ENCODE data around the gene MCF2L2. TPM values are rescaled to one million over a fixed set of nuclear protein-coding genes. Genes with fewer than 3 reads are reported as not detected.

The MCF2L2 gene
- total and polyA plus RNA-seq, 9 of the 15 experiments (the other 6 are each of a cell fraction or from before 2014, with no cell fraction given) = 0.56 to 4.2 (median 3.0) TPM

DNA sequence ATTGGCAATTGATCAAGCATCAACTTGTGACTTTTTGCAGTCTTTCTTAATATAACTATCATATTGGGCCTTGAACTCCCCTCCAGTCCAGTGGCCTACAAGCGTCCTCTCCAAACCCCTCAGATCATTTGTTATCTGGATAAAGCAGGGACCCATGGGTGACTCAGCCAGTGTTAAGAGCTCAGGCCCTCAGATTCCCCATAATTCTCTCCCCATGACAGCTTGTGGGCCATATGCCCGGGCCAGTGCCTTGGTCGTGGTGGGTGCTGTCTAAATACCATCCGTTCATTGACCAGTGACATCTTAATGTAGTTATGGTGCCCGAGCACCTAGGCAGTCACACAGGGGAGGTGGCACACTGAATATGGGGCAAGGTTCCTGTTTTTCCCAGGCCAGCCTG lies 18.1 kb downstream of the MCF2L2 start (continued):
- no peak for TF ChIP-seq POLR2B (IDR thresholded peaks at IDR 0.05; ENCODE audit: low read depth, partially characterized antibody)
- no peak for TF ChIP-seq ZNF717 (CRISPR knock-in tag; IDR thresholded peaks at IDR 0.05)
- peak; percentile 86 for TF ChIP-seq CBFA2T3 (IDR thresholded peaks at IDR 0.05)
- no peak for TF ChIP-seq TBP (optimal IDR thresholded peaks at IDR 0.05; ENCODE audit: low read depth, low read length)
- no peak for TF ChIP-seq RNF219 (CRISPR knock-in tag; IDR thresholded peaks at IDR 0.05)
- no peak for TF ChIP-seq BCOR (IDR thresholded peaks at IDR 0.05)
- TF ChIP-seq SMARCB1 (IDR thresholded peaks at IDR 0.05; ENCODE audit: insufficient read length, low read depth) = no peak
- TF ChIP-seq ZNF239 (CRISPR knock-in tag; IDR thresholded peaks at IDR 0.05) = no peak
- no peak for TF ChIP-seq ZNF699 (CRISPR knock-in tag; IDR thresholded peaks at IDR 0.05; ENCODE audit: insufficient replicate concordance)
- TF ChIP-seq, protein P1, sequence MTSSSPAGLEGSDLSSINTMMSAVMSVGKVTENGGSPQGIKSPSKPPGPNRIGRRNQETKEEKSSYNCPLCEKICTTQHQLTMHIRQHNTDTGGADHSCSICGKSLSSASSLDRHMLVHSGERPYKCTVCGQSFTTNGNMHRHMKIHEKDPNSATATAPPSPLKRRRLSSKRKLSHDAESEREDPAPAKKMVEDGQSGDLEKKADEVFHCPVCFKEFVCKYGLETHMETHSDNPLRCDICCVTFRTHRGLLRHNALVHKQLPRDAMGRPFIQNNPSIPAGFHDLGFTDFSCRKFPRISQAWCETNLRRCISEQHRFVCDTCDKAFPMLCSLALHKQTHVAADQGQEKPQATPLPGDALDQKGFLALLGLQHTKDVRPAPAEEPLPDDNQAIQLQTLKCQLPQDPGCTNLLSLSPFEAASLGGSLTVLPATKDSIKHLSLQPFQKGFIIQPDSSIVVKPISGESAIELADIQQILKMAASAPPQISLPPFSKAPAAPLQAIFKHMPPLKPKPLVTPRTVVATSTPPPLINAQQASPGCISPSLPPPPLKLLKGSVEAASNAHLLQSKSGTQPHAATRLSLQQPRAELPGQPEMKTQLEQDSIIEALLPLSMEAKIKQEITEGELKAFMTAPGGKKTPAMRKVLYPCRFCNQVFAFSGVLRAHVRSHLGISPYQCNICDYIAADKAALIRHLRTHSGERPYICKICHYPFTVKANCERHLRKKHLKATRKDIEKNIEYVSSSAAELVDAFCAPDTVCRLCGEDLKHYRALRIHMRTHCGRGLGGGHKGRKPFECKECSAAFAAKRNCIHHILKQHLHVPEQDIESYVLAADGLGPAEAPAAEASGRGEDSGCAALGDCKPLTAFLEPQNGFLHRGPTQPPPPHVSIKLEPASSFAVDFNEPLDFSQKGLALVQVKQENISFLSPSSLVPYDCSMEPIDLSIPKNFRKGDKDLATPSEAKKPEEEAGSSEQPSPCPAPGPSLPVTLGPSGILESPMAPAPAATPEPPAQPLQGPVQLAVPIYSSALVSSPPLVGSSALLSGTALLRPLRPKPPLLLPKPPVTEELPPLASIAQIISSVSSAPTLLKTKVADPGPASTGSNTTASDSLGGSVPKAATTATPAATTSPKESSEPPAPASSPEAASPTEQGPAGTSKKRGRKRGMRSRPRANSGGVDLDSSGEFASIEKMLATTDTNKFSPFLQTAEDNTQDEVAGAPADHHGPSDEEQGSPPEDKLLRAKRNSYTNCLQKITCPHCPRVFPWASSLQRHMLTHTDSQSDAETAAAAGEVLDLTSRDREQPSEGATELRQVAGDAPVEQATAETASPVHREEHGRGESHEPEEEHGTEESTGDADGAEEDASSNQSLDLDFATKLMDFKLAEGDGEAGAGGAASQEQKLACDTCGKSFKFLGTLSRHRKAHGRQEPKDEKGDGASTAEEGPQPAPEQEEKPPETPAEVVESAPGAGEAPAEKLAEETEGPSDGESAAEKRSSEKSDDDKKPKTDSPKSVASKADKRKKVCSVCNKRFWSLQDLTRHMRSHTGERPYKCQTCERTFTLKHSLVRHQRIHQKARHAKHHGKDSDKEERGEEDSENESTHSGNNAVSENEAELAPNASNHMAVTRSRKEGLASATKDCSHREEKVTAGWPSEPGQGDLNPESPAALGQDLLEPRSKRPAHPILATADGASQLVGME (CRISPR knock-in tag; IDR thresholded peaks at IDR 0.05) = no peak
- TF ChIP-seq PCBP2 (IDR thresholded peaks at IDR 0.05; ENCODE audit: low read depth, low read length, poor library complexity, severe bottlenecking) = no peak
- TF ChIP-seq LCOR (CRISPR knock-in tag; IDR thresholded peaks at IDR 0.05) = no peak
- peak; percentile 69; the same call in 1 of the 2 replicates for TF ChIP-seq MAFG (tag; conservative IDR thresholded peaks at IDR 0.05)
- no peak for TF ChIP-seq ZNF217 (CRISPR knock-in tag; IDR thresholded peaks at IDR 0.05)
- TF ChIP-seq JUNB (CRISPR knock-in tag; conservative IDR thresholded peaks at IDR 0.05) = no peak
